Esophagus muscularis mucosa (tissue), 4 donors: ENCODE measurements around the gene SLX4IP. TPM values are rescaled to one million over a fixed set of nuclear protein-coding genes. Genes with fewer than 3 reads are reported as not detected.
A peak's percentile ranks its signal among the peaks of the same experiment; 100 is the strongest.

Source experiments
- DNase-seq: peaks from one replicate; pipeline ENCODE4 v3.0.0-alpha.2; 2017; ENCODE audit errors: extremely low spot score
- H3K27ac ChIP-seq, 4 donors: fragments of 200-600 bp; sonication (generic); replicated peaks in 1 of 4; 1 replicate in 3 of 4; 2 replicates in 1 of 4; pipeline ENCODE4 v1.5.1; 2016 to 2019; ENCODE audit warnings: mild to moderate bottlenecking in 1 of 4
- H3K27me3 ChIP-seq, 4 donors: fragments of 200-600 bp; sonication (generic); one replicate each; pipeline versions ENCODE4 v1.5.1 to v1.6.0; 2016 to 2019
- H3K36me3 ChIP-seq, 4 donors: fragments of 200-600 bp; sonication (generic); one replicate each; pipeline ENCODE4 v1.5.1; 2016 to 2019
- H3K4me1 ChIP-seq, 4 donors: fragments of 200-600 bp; sonication (generic); one replicate each; pipeline ENCODE4 v1.5.1; 2016 to 2019
- H3K4me3 ChIP-seq, 4 donors: fragments of 200-600 bp; sonication (generic); 1 replicate in 2 of 4; 2 replicates in 2 of 4; pipeline ENCODE4 v1.5.1; 2016 to 2019; ENCODE audit warnings: mild to moderate bottlenecking in 4 of 4, moderate library complexity in 1 of 4
- H3K9me3 ChIP-seq, 4 donors: fragments of 200-600 bp; sonication (generic); 1 replicate in 3 of 4; 2 replicates in 1 of 4; pipeline ENCODE4 v1.5.1; 2016 to 2019
- CTCF ChIP-seq, 3 experiments: fragments of 200-600 bp in 2 of 3; fragments of 450-650 bp in 1 of 3; sonication (generic) in 2 of 3; IDR thresholded peaks; one replicate each; pipeline ENCODE4 v1.5.1; 2017 to 2019; ENCODE audit warnings: antibody characterized with exemption in 3 of 3, mild to moderate bottlenecking in 2 of 3, moderate library complexity in 1 of 3
- EP300 ChIP-seq: sonication (generic); formaldehyde crosslinking; IDR thresholded peaks from one replicate; pipeline ENCODE4 v1.6.1; 2017; ENCODE audit warnings: antibody characterized with exemption
- POLR2A ChIP-seq: fragments of 450-650 bp; IDR thresholded peaks from one replicate; pipeline ENCODE4 v1.6.1; 2017; ENCODE audit warnings: antibody characterized with exemption, moderate library complexity, mild to moderate bottlenecking, low read depth
- POLR2AphosphoS5 ChIP-seq, 2 donors: sonication (generic); formaldehyde crosslinking; IDR thresholded peaks; one replicate each; pipeline ENCODE4 v1.6.1; 2017; ENCODE audit warnings: antibody characterized with exemption in 2 of 2
- WGBS: methylation state at CpG from one replicate; pipeline ENCODE4 v1.1.5; 2018; 5-methylcytosine and 5-hydroxymethylcytosine counted together
- intact Hi-C: fragments of 100-400 bp; cut with DNase I; formaldehyde crosslinking; loops from one replicate; pipeline ENCODE4 v1.15.1; 2023
- total RNA-seq, 4 donors: library from RNA; depleted of rRNA; stranded (reverse); fragments of >200 nt; gene quantifications; one replicate each; pipeline versions ENCODE4 v1.1.0 to v1.2.1, GENCODE V29; 2016

Gene SLX4IP
- total RNA-seq, 4 donors from 2014 or later = 1.2 to 2.1 (median 1.5) TPM

- H3K27me3 ChIP-seq = no peaks in the 10 kb centered on the region
- H3K4me1 ChIP-seq = peaks cover 35 to 58% (median 46%) of the 10 kb centered on the region in 4 donors
- H3K36me3 ChIP-seq = no peaks in the 10 kb centered on the region
- peak overlapping the region; percentile 78 to 86 (median 86) for H3K4me3 ChIP-seq
- H3K9me3 ChIP-seq = no peaks in the 10 kb centered on the region
- TF ChIP-seq CTCF (IDR thresholded peaks at IDR 0.05) (no peak), POLR2A (no peak), POLR2AphosphoS5 (IDR thresholded peaks at IDR 0.05) (no peak), EP300 (no peak)
- DNase-seq = no peak
- intact Hi-C loops = loop anchor here (10.0 kb wide), 1 partner anchor 82 kb away; no protein-coding TSS in a partner anchor
- WGBS = 51% methylated on average over 30 of the region's 30 CpGs
- peak overlapping the region; percentile 91 to 93 (median 92) for H3K27ac ChIP-seq
Measured at GRCh38 chr20:10433014-10433622, 2.0 kb upstream of the SLX4IP start.

GRCh38 chr20:10433623-10434466, 1.3 kb upstream of the SLX4IP start, which contains the start of gene MKKS:
Gene MKKS, minus strand, starts transcription at chr20:10434222. Its CDS starts 20,708 bp downstream, at chr20:10413514.
- H3K36me3 ChIP-seq = no peaks in the 10 kb centered on the region
- H3K4me1 ChIP-seq = peaks cover 33 to 51% (median 46%) of the 10 kb centered on the region in 4 donors
- DNase-seq = peak; percentile 96
- TF ChIP-seq EP300 = no peak
- peak in 2 of 3 experiments; percentile 7 to 24 for TF ChIP-seq CTCF (IDR thresholded peaks at IDR 0.05)
- peak; percentile 28 for TF ChIP-seq POLR2A
- peak in 1 of 2 donors; percentile 80 for TF ChIP-seq POLR2AphosphoS5 (IDR thresholded peaks at IDR 0.05)
- peak within 1 kb of the TSS; percentile 91 to 93 (median 92) for H3K27ac ChIP-seq
- intact Hi-C loops = loop anchor here (10.0 kb wide), 1 partner anchor 81 kb away; no protein-coding TSS in a partner anchor
- H3K9me3 ChIP-seq = no peaks in the 10 kb centered on the region
- peak within 1 kb of the TSS; percentile 78 to 86 (median 86) for H3K4me3 ChIP-seq
- no peaks in the 10 kb centered on the region for H3K27me3 ChIP-seq
- WGBS = under 1% methylated on average over 54 of the region's 73 CpGs

- under 1% methylated on average over 17 of the region's 17 CpGs for WGBS
- TF ChIP-seq CTCF (IDR thresholded peaks at IDR 0.05) (no peak), POLR2AphosphoS5 (IDR thresholded peaks at IDR 0.05) (peak; percentile 92 to 99), POLR2A (peak; percentile 88)
- intact Hi-C loops = loop anchor here (10.0 kb wide), 1 partner anchor 80 kb away; no protein-coding TSS in a partner anchor
- no peaks in the 10 kb centered on the region for H3K27me3 ChIP-seq
- no peaks in the 10 kb centered on the region for H3K36me3 ChIP-seq
- DNase-seq = peak; percentile 98
- peak overlapping the region; percentile 91 to 93 (median 92) for H3K27ac ChIP-seq
- H3K9me3 ChIP-seq = no peaks in the 10 kb centered on the region
- H3K4me3 ChIP-seq = peak overlapping the region; percentile 78 to 86 (median 86)
- H3K4me1 ChIP-seq = peaks cover 27 to 45% (median 40%) of the 10 kb centered on the region in 4 donors
Measured at GRCh38 chr20:10434467-10434831, 656 bp upstream of the SLX4IP start.

GRCh38 chr20:10436053-10436699, 1.1 kb downstream of the SLX4IP start:
- intact Hi-C loops = loop anchor here (5.0 to 10.0 kb wide), 2 partner anchors 79 to 236 kb away; partner anchors contain the start of gene JAG1
- no peak overlapping the region for H3K4me3 ChIP-seq
- no peak for DNase-seq
- no peak overlapping the region for H3K27ac ChIP-seq
- no peak for TF ChIP-seq POLR2A
- H3K9me3 ChIP-seq = no peaks in the 10 kb centered on the region
- H3K27me3 ChIP-seq = no peaks in the 10 kb centered on the region
- no peaks in the 10 kb centered on the region for H3K36me3 ChIP-seq
- peaks cover 23 to 31% (median 29%) of the 10 kb centered on the region in 4 donors for H3K4me1 ChIP-seq
- WGBS = 96% methylated on average over 20 of the region's 20 CpGs
